GM19238 (cell line): ENCODE measurements around the gene CABLES1.
"Not testable (repeated sequence)": the region's sequence is repeated elsewhere in the genome, so short reads cannot be mapped to it uniquely, and the experiment has no call there.

Source experiments
- DNase-seq: peaks from one replicate; pipeline ENCODE4 v3.0.0; 2011; ENCODE audit warnings: low spot score; ENCODE audit not compliant: insufficient read length

Gene CABLES1

DNA sequence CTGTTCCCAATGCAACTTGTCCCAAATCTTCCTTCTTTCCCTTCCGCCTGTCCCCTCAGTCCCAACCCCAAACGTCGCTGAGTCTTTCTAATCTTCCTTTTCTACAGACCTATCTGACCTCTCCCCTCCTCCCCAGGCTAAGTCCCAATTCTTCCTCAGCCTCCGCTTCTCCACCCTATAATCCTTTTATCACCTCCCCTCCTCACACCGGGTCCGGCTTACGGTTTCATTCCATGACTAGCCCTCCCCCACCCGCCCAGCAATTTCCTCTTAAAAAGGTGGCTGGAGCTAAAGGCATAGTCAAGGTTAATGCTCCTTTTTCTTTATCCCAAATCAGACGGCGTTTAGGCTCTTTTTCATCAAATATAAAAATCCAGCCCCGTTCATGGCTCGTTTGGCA is 150.3 kb downstream of the CABLES1 start:
- not testable (repeated sequence) for DNase-seq

DNA sequence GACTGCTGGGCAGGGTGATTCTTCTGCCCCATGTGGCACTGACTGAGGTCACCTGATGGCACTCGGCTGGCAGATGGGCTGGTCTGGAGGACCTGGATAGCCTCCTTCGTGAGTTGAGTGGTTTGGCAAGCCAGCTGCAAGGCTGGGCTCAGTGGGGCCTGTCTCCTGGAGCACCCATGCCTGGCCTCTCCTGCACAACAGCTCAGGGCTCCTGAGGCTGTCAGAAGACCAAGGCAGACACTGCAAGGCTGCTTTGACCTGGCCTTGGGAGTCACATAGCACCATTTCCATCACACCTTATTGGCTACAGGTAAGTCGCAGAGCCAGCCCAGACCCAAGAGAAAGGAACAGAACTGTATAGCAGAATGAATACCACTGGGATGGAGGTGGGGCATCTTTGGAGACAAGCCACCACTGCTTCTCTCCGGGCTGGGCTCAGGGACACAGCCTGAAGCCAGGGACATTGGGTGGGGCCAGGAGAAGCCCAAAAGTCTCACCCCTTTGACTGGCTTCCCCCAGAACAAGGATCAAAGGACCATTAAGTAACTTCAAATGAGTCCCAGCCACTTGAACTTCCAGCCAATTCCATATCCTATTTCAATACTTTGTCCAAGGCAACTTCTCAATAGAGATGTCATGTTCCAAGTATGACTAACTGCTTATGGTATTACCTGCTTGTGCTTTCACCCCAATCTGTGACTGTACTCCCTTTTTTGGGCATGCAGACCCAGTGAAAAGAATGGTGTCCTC is 156.3 kb downstream of the CABLES1 start:
- DNase-seq: no peak

DNA sequence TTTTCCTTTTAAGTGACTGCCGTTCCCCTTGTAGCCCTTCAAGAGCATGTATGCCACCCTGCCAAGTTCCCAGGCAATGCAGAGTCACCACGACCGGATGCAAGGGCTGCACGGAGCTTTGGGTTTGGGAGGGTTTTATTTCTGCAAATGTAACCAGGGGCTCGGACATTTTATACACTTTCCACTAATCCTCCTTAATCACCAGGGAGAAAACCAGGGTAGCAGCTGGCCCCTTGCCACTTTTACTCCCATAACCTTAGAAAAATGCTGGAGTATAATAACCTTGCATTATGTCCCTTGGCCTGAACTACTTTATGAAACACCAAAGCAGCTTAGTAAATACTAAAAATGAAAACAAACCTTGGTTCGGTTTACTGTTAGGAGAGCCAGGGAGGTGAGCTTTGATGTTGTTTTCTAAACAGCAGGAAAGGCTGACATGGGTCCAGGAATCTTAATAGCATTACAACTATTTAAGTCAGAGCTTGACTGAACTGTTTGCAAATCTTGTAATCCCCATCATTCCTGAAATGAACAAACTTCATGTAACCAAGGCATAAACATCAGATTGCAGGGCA is 165.0 kb downstream of the CABLES1 start:
- DNase-seq: no peak

DNA sequence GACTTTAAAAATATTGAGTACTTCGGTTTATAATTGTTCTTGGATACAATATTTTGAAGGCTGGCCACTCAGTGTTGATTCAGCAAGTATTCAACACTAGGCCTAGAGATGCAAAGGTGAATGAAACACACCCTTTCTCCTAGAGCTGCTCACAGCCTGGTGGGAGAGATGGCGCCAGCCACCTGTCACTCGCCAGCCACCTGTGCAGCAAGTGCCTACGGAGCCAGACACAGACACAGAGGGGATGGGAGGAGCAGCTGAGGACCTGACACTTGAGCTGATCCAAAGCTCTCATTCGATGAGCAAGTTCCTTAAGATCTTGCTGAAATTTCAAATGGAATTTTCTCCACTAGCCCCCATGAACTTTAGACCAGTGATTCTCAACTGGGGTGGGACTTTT is 166.7 kb downstream of the CABLES1 start:
- DNase-seq: no peak

DNA sequence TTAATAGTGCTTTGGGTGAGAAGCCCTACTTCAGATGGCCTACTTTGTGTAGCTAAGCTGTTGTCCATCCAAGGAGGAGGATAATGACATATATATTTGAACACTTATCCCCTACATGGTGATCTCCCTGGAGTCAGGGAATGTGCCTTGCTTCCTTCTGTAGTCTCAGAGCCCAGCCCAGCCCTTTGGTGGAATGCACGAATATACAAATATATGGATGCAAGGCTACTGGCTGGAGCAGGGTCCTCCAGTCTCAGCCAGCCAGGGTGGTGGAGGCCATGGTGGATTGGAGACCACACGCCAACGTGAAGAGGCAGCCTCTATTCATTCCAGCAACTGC is 167.2 kb downstream of the CABLES1 start:
- DNase-seq: no peak

DNA sequence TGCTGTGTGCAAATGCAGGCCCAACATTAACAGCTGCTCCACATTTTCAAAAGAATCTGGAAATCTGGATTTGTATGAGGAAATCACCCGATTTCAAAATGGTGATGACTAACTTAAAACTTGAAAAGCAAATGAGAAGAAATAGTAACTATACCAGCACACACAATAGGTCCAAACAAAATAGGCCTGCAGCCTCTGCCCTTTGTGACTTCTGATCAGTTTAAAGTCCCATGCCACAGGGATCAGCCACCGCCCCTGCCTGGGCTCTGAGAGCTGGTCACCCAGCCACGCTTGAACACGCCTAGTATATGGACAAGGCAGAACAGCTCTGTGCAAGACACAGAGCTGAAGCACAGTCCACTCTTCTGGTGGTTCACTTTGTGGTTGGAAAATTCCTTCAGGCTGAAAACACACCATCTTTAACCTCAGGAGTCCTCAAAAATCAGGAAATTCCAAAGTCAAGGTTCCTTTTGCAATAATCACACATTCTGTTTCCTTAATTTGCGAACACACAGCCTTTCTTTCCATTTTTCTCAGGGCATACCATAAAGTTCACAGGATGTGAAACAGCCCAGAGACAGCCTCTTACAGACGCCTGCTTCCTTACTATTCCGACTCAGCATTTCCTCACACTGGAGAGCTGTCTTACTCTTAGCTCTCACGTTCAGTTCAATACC is 167.7 kb downstream of the CABLES1 start:
- no peak for DNase-seq

DNA sequence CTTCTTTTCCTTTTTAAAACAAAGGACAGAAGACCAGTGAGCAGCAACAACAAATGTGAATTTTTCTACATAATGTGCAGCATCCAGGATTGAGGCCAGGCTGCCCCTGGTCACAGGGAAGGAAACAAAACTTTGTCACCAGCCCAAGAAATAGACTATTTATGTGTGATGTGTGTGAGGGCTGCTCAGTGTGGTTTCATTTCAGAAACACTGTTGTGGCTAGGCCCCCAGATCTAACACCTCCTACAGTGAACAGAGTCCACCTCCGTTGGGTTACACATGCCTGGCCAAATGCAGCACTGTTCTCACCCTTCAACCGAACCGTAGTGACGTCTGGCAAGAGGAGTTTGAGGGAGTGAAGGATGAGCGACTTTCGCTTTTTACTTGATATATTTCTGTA is 171.5 kb downstream of the CABLES1 start:
- peak; percentile 34 for DNase-seq

DNA sequence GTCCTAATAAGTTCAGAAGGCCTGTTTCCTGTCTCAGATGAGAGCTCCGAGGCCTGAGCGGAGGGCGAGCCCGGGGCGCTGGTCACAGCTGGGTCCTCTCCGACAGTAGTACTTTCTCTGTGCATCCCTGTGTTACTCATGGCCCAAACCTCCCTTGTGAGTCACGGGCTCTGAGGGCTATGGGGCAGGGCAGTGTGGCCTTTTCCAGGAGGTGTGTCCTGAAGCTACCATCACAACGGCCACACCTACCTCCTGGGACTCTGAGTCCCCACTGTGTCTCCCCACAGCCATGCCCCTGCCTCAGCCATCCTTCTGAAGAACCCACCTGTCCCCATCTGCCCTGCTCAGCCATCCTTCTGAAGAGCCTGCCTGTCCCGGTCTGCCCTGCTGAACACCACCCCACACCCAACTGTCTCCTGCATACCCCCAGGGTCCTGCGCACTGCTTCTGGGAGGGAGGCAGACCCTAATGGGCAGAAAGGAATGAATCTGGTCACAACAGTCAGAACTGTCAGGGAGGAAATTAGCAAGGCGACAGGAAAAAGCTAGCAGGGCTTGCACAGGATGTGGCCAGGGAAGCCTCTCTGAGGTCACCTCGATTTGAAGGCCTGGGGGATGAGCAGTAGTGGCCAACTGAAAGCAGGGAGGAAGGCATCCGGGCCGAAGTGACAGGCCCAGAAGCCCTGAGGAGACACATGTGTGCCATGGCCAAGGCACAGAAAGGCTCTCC is 172.4 kb downstream of the CABLES1 start:
- peak; percentile 49 for DNase-seq
